Posterior vena cava (tissue), 2 donors: ENCODE data around the gene VAT1L. TPM values are rescaled to one million over a fixed set of nuclear protein-coding genes. Genes with fewer than 3 reads are reported as not detected.

Experiments used
- DNase-seq: peaks from one replicate; pipeline ENCODE4 v3.0.0-alpha.2; 2020; ENCODE audit warnings: low spot score
- intact Hi-C, 2 donors: fragments of 100-400 bp; cut with DNase I; formaldehyde crosslinking; loops; one replicate each; pipeline versions ENCODE4 v1.14.1 to v1.14.2; 2022 to 2023
- total RNA-seq, 2 donors: library from RNA; stranded (reverse); fragmentation: NEBNext Ultra II Directional; extraction: Animal tissue kit (Norgen Biotek cat#: 25700); gene quantifications; one replicate each; pipeline ENCODE4 v1.2.1, GENCODE V29; 2021
- donor health status: DM: yes; HTN: yes; CAD: no.
- donor health status: DM: yes; HTN: yes; CAD: no.

The VAT1L gene
- total RNA-seq, 2 donors from 2014 or later: 0.23 to 0.33 TPM

DNA sequence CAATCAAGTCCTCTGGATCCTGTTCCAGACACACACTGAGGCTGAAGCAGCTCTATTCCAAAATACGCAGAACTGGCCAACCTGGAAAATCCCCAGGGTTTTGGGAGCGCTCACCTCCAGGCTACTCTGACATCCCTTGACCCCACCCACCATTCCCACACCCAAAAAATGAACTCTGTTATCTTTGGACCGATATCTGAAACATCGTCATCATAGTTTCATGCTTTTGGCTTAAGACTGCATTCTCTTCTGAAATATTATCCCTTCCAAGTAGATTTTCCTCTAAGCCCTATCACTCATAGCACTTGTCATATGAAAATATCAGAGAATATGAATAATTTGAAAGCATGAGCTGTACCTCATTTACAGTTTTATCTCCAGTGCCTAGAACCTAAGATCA lies 34.7 kb downstream of the VAT1L start:
- intact Hi-C loops: no loop called here
- DNase-seq: no peak

DNA sequence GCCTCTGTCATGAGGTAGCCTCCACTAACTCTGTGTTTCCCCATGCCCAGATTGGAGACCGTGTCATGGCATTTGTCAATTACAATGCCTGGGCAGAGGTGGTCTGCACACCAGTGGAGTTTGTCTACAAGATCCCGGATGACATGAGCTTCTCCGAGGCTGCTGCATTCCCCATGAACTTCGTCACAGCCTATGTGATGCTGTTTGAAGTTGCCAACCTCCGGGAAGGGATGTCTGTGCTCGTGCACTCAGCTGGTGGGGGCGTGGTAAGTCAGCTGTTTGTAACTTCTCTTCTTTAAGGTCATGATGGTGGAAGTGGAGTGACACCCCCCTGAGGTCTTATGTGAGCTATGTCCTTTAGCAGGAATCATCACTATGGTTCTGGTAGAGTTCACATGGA lies 36.8 kb downstream of the VAT1L start:
- DNase-seq: no peak
- intact Hi-C loops: no loop called here

DNA sequence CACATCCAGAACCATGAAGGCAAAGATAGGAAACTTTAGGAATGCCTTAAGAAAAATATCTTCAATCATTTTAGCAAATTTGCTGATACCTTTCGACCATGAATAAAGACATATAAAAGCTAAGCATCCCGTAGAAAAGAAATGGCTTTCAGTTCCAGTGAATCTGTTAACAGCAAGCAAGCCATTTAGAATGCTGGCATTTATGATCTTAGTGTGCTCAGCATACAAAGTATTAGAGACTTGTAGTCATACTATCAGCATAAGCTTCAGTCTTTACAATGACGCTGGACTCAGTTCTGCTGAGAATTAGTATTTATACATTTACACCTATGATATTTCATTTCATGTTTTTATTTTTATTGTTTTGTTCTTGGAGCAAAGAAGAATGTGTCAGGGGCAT lies 38.7 kb downstream of the VAT1L start:
- DNase-seq: no peak
- intact Hi-C loops: no loop called here

DNA sequence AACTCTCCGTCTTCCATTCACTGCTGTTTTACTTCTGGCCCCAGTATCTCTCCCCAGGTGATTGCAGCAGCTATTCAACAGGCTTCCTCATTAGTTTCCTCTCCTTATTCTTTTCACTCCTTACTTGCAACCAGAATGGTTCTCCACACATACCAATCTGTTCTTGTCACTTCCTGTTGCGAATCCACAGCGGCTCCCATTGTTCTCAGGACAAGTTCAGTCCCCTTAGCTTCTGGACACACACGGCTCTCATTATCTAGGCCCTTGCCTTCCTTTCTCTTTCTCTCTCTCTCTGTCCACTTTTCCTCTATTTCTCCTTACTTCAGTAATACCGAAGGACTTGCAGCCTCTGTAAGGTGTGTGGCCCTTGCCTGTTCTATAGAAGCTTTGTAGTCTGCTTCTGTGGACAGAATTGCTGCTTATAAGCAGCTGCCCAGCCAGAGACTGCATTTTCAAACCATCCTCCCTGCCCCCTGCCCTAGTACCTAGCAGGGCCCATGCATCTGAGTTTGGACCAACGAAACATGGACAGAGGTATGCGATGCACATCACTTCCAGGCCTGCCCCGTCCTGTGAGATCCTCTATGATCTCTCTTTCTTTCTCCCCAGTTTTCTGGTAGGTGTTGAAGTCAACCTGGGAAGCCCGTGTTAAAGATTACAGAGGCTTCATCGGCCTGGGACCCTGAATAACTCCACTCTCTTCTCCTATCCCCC lies 45.7 kb downstream of the VAT1L start:
- intact Hi-C loops: loop anchor here in 1 of 2 donors (5.0 kb wide), 1 partner anchor 1813 kb away; no protein-coding TSS in a partner anchor
- no peak for DNase-seq

DNA sequence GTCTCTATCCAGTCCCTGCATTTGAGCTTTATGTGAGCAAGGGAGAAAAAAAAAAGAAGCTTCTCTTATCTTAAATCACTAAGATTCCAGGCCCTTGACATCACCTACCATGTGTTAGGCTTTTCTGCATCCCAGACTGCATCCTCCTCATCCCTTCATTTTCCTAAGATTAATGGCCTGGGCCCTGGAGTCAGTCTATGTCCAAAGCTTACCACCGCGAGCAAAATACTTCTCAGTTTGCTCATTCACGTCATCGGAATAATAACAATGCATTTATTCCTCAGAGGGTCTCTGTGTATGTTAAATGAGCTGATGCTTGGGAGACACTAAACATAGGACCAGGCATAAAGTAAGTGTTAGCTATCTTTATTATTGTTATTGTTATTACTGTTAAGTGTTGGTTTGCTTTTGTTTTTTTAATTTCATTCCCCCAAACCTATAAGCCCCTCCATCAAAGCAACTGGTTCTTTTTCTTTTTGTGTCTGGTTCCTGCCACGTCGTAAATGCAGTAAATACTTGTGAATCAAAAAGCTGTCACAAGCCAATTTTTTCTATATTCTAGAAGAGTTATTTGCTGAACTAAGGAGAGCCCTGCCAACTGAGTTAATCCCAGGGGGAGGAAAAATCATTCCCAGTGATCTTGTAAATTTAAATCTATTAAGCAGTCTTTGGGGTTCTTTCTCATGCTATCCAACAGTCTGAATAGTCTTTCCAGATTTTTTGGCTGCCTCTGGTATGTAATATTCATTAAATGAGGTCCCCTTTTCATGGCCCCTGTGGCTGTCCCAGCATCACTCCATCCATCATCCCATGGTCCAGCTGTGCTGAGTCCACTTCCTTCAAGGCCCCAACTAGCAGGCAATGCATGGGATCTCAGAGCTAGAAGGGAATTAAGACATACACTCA lies 46.5 kb downstream of the VAT1L start:
- intact Hi-C loops: loop anchor here in 1 of 2 donors (5.0 kb wide), 1 partner anchor 1812 kb away; no protein-coding TSS in a partner anchor
- no peak for DNase-seq

DNA sequence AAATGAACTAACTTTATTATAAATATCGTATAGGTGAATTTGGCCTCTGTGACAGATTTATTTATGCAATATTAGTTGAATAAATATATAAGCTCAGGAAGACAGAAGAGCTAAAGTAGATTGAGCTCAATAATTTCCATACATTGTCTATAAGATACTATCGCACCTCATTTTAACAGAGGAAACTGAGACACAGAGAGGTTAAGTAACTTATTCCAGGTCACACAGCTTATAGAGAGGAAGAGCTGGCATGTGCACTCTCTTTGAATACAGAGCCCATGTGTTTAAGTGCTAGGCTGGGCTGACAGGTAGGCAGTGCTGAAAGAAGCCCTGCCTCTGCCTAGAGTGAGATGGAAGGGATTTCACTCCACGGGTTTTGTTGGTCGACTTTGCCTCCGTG lies 48.4 kb downstream of the VAT1L start:
- no peak for DNase-seq

DNA sequence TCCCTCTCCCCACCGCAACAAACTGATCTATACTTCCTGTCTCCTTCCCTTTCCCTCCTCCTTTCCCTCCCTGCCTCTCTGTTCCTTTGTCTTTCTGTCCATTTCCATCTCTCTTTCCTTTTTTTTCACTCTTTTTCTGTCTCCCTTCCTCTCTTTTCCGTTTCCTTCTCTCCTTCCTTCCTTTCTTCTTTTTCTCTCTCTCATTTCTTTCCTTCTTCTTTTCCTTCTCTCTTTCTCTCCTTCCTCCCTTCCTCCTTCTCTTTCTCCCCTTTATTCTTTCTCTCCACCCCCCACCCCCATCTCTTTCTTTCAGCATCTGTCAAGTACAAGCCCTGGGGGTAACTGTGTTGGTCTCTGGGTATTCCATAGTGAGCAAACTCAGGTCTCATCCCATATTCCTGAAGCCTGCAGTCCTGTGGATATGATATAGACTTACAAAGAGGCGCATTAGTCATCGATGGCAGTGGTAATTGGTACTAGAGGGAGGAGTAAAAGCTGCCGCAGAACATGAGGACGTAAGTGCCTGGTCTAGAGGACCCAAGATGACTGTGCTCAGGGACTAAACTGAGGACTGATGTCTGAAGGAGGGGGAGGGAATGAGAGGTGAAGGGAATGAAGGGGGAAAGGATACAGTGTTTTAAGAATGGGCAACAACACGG lies 50.4 kb downstream of the VAT1L start:
- intact Hi-C loops: no loop called here
- DNase-seq: no peak

More for the DNA sequence above, 48.4 kb downstream of the VAT1L start:
- intact Hi-C loops: no loop called here

DNA sequence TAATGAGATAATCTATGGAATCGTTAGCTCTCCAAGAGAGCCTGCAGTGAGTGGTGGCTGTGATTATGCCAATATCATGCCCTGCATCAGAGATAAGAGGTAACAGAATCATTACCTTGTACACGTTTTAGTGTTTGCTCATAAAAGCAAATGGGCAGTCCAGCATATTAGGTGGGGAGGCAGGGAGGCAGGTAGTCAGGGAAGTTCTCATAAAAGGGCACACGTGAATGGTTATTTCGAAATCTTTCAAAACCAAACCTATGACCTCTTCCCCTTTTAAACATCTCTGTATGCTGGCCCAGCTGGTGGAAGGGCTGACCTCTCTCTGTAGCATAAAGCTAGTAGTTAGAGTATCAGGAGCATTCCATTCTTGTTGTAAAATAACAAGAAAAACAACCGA lies 51.7 kb downstream of the VAT1L start:
- intact Hi-C loops: no loop called here
- DNase-seq: no peak

DNA sequence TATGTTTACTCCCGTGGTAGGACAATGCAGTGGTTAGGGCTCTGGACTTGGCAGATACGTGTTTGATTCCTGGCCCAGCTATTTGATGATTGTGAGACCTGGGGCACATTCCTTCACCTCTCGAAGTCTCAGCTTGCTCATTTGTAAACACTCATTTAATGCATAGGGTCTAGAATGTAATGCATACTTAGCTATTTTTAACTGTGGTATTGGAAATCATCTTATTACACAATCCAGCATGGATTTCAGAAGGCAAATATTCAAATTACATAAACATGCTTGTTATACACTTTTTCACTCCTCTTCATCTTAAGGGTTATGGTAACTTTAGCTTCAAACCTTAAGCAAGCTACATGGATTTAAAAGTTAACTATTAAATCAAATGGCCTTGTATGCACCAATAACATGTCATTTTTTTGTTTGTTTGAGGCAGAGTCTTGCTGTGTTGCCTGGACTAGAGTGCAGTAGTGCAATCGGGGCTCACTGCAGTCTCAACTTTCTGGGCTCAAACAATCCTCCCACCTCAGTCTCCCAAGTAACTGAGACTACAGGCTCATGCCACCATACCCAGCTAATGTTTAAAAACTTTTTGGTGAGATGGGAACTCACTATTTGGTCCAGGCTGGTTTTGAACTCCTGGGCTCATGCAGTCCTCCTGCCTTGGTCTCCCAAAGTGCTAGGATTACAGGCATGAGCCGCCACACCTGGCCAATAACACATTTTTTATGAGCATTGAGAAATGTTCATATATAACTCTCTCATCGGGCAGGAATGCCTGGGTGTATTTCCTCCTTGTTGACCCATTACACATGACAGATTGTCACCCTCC lies 52.5 kb downstream of the VAT1L start:
- intact Hi-C loops: no loop called here
- DNase-seq: no peak

DNA sequence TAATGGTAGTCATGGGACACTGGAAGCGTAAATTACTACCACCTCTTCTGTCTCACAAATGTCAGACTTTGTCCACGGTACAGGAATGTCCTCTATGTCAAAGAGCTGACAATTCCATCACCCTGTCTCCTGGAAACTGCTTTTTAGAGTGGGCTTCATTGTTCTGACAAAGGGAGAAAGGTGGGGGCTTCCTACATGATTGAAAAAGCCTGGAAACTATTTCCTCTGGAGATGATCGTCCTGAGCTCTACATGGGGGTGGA lies 53.1 kb downstream of the VAT1L start:
- intact Hi-C loops: no loop called here
- no peak for DNase-seq

DNA sequence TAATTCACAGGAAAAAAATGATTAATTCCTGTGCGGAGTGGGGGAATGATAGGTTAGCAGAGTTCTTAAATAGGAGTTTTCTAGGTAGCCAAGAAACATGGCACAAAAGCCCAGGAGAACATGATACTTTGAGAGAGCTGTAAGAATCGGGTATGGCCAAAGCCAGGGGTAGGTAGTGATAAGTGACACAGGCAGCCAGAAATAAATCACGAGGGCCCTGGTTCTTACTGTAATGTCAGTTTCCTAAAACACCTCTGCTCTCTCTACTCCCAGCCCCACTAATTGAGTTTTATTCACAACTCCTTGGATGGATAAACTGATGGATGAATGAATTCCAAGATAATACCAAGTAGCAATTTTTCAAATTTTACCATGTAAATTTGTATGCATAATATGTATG lies 54.1 kb downstream of the VAT1L start:
- intact Hi-C loops: no loop called here
- no peak for DNase-seq

DNA sequence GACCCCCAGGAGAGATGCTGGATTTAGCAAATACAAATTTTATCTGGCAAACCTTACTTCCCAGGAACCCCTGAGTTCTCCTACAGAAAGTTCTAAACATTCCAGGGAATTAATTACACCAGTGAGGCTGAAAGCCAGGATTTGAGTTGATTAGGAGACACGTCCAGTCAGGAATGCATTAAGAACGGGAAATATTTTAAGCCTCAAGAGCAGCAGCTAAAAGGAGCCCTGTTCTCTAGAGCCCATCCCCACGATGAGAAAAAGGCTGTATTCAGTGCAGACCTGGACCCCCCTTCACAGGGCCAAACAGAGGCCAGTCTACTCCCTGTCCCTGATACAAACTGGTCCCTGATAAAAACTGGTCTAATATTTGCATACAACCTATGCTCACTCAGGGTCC lies 55.0 kb downstream of the VAT1L start:
- intact Hi-C loops: no loop called here
- no peak for DNase-seq

DNA sequence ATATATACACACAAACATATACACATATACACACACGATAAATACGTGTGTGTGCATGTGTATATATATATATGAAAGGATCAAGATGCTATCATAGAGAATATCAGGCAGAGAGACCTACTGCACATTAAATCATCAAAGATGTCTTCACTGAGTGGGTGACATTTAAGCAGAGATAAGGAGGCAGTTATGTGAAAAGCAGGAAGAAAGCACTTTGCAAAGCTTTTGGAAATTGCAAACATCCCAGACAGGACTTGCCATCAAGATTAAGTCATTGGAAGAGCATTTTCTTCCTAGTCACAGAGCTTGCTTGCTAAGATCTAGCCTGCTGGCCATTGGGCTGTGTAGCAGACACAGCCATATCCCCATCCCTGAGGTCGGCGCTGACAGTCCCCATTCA lies 56.4 kb downstream of the VAT1L start:
- intact Hi-C loops: no loop called here
- no peak for DNase-seq

DNA sequence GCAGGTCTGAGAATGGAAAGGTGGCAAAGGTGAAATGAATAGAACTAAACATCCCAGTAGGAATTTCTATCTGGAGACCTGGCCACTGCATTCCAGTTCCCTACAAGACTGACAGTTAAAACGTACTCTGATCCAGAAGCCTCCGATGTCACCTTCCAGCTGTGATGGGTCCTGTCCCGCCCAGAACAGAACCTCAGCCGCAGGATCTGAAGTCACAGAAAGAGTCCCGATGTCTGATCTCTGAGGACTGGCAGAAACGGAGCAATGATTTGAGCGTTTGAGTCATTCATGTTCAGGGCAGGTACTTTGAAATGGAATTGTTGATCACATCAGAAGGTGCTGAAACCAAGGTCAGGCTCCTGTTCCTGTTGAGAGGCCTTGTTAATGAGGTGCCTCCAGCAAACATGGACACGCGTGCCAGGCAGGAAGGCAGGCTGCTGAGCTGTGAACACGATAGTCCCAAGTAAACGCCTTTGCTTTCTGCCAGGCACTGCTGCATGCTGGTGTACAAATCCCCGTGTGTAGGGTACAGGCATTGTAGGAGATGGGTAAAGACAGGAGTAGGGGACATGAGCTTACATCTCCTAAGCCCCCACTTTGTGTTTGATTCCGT lies 61.4 kb downstream of the VAT1L start:
- intact Hi-C loops: no loop called here
- DNase-seq: no peak

DNA sequence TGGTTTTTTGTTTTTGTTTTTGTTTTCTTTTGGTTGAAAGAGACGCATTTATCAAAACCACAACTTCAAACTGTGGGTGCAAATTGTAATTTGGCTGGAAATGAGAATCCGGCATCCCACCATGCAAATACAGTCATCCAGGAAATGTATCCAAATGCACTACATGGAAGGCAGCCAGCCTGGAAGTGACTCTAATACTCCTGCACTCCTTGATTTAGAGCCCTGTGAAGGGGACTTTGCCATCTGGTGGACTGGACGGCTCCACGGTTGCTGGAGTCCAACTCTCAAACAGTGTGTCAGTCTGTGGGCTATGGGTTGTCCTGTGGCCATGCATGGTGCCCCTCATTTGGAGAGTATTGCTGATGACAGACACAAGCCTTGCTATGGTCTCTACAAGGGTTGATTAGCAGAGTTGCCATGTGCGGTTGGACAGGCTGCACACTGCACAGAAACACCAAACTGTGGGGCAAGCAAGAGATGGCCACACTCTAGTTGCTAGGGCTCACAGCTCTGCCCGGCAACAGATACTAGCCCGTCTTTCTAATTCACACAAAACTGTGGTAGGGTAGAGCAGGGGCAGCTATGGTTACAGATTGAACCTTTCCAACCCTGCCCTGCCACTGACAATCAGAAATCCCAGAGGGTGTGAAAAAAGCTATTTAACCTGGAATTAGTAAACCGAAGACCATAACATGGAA lies 62.4 kb downstream of the VAT1L start:
- intact Hi-C loops: no loop called here
- no peak for DNase-seq

DNA sequence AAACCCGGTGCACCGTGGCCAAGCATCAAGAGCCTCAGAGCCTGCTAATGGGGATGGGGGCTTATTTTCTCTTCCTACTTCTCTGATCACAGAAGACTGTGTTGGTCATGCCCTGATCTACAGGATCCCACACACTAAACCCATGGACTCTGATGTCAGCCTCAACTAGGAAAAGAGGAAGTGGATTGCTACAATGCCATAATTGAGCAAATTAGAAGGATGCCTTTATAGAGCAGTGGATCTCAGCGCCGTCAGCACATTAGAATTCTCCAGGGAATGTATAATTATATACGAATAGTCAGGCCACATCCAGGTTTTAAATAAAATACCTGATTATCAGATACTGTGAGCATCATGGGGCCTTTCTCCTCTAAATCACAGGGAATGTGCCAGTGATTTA lies 64.8 kb downstream of the VAT1L start:
- intact Hi-C loops: no loop called here
- no peak for DNase-seq

DNA sequence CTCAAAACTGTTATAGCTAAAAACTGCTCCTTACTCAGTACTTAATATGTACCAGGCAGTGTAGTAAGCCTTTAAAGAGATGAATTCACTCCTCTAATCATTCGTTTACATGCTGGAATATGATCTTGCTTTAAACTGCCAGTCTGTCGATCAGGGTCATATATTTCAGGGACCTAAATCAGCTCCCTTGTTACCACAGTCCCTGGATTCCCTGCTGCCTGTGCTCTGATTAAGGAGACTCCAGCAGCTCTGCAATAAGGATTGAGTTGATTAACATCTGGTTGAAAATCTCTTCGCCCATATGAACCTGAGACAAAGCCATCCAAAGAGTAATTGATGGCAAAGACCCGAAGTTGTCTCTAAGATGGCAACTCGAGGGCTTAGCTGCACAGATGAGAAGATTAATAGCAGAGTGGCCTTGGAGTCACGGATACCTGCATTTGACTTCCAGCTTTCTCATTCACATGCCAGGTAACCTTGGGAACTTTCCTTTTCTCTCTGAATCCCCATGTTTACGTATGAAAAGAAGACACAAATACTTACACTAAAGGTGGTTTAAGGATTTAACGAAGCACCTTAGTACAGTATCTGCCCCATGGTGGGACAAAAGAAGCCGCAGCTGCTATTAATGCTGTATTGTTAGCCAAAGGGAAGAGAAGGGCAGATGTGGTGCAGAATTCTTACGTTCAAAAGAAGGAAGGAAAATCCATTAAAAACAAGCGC lies 68.2 kb downstream of the VAT1L start:
- DNase-seq: no peak
- intact Hi-C loops: no loop called here

DNA sequence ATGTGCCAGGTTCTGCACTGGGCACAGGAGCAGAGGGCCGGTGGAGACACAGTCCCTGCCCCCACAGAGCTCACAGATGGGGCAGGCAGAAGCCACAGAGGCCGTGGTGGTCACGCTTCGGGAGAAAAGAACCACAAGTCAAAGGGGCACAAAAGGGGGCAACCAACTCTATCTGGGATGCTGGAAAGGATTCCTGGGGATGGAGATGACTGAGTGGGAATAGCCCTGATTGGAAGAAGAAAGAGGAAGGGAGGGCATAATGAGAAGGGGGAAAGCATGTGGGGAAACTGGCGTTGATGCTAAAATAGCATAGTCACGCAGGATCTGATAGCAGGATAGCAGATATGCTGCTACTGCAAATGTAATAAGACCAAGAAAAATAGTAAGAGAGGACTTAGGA lies 69.7 kb downstream of the VAT1L start:
- intact Hi-C loops: no loop called here
- DNase-seq: no peak
